OCI-M2 (cell line): ENCODE measurements around the gene POLL.

ENCODE experiments used
- DNase-seq: peaks from one replicate; lab custom pipeline; 2025; ENCODE audit not compliant: unreplicated experiment; lab: John Stamatoyannopoulos, UW

POLL gene

DNA sequence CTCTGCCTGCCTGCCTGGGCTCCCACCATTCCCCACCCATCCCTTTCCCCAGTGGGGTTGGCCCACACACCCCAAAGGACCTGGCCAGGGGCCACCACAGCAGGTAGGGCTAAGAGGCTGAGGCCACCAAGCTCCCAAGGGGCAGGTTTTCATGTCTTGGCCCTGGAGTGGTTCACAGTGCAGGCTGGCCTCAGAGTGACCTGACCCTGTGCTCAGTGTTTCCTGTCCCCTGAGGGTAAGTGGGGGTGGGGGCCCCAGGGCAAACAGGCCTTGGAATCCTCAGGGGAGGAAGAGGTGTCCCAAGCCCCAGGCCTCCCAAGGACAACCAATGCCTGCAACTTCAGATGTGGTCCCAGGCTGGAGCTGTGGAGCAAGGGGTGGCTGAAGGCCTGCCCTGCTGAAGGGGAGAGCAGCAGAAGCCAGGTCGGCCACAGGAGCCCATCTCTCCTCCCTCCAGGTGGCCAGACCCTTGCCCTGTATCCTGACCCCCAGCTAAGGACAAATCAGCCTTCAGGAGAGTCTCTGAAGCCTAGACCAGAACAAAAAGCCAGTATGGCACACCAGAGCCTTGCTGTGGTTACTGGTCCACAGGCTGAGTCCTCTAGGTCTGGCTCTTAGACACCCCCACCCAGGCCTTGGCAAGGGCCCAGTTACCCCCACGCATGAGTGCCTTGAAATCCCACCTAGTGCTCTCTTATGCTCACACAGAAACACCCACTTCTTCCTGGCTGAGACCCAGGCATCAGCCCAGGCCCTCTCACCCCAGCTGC, 27.6 kb downstream of the POLL start:
- no peak for DNase-seq

DNA sequence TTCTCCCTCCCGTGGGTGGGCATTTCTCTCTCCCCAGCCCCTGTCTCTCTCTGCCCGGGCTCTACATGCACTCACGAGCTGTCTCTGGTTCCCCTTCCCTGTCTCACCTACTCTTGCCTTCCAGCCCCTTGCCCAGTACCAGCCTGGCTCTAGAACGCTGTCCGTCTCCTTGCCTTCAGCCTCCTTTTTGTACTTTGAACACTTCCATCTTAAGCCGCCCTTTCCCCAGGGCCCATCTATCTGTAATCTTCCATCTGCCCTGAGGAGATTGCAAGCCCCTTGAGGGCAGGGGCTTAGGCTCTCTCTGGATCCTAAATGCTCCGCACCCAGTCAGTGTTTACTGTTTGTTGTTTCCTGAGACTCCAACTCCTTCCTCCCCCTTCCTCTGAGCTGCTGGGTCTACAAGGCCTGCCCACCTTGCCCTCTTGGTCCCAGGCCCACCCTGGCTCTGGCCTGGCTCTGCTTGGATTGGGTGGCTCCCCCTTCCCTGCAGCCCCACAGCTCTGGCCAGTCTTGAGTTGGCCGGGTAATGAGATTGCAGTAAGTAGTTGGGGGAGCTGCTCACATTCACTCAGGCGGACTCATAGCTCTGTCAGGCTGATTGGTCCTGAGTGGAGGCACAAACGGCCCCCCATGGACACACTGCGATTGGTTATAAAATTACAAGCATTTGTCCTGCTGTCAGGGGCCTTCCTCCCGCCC, 28.3 kb downstream of the POLL start:
- no peak for DNase-seq

DNA sequence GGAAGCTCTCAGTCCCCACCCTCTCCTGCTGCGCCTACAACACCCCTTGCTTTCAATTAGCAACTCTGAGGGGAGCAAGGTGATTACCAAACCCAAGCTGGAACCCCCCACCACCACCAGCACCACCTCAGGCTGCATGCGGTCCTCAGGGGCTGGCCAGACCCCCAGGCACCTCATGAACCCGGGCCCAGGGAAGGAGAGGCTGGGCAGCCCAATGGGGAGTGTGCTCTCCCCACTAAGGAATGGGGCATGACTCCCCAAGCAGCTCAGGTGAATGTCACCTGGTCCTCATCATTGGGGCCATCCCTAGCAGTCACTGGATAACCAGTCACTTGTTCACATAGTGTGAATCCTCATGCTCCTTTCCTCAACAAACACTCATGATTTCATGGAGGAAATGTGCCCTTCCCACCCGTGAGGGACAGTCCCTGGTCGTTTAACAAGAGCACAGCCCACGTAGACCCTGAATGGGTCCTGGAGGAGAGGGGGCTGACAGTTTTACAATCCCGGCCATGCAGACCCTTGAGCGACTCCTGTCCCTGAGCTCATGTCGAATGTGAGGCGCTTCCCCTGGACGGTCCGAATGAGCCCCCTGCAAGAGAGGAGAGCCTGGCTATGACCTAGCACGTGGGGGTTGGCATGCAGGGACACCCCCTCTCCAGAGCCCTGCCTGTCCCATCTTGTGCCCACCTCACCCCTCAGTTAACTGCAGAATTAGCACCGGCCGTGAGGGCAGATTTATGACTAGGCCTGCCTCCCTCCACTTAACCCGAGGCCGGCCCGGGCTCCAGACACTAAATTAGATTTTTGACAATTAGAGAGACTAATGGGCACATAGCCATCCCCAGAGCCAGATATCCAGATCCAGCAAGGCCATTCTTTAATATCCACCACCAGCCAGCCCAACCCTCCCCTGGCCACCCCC, 29.1 kb downstream of the POLL start:
- DNase-seq, result no peak

DNA sequence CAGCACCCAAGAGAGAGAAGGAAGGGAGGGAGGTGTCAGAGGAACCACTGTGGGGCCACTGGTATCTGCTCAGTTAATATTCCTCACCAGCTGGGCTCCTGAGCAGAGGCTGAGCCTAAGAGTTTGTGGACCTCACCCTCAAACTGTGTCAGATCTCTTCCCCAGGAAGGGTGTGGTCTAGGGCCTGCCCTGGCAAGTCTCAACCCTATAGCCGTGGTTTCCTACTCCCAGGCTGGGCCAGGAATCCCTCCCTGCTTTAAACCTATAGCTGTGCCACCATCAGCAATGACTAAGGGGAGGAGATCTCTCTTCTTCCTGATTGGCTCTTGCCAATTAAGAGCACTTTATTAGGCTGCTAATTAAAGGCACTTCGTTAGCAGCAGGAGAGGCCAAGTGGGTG, 29.9 kb downstream of the POLL start:
- no peak for DNase-seq

DNA sequence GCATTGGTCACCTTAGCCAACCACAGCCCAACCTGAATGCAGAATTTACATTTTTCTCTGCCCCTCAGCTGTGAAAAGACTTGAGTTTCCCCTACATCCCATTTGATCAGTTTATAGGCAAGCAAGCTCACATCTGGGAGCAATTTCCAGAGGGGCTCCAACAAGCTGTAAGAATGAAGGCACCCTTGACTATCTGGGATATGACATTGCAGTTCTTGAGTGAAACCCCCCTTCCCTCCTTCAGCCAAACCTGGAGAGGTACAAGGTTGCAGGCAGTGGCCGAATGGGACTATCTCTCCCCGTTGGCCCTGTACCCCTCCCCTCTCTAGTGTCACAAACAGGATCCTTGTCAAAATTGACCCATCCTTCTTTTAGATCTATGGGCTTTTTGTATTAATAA, 30.5 kb downstream of the POLL start:
- no peak for DNase-seq

DNA sequence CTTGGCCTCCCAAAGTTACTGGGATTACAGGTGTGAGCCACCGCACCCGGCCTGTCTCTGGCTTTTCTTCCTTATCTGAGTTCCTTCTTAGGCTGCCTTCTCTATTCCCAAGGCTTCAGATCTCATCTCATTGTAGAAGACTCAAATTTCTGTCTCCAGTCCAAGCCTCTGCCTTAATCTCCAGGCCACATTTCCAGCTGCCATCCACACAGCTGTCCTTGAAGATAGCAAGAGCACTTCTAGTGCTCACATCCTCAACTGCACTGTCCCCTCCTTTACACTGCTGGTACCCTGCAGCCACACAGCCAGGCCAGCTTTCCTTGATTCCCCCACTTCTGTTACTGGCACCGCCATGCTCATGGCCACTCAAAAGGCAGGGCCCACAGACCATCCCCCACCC, 35.6 kb downstream of the POLL start:
- no peak for DNase-seq

DNA sequence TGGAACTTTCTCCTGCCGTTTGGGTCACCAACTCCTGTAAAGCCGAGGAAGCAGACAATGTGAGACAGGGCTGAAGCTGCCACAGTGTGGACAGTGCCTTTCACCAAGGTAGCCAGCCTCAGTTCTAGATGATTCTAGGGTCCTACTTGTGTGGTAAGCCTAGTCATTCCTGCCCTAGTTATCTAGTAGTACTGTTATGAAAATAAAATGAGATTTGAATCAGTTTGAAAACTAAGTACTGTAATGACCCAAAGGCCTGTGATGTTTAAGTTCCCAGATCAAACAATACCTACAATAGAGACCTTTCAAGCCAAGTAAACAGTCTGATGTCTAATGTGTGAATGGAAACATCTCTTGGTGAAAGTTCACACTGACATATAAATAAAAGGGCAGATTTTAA, 37.1 kb downstream of the POLL start:
- DNase-seq, result no peak

DNA sequence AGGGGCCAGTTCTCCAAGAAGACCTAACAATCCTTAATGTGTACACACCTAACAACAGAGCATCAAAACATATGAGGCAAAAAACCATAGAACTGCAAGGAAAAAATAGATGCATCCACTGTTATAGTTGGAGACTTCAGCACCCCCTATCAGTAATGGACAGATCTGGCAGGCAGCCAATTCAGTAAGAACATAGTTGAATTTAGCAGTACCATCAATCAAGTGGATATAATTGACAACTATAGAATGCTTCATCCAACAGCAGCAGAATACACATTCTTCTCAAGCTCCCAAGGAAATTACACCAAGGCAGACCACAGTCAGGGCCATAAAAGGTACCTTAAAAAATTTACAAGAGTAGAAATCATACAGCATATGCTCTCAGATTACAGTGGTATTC, 42.2 kb downstream of the POLL start:
- DNase-seq, result no peak

DNA sequence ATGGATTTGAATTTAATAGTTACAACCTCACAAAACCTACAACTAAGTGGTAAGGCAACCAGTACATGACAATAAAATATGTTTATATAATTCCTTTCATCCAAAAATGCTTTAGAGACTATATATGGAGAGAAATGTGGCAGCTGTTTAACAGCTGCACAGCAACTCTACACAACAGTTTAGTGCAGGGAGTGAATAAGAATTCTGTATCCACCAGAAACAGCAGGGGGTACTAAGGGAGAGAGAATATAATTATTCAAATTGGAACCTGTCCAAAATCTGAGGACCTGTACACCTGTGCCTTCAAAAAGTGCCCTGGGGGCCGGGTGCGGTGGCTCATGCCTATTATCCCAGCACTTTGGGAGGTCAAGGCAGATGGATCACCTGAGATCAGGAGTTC, 49.6 kb downstream of the POLL start:
- no peak for DNase-seq

DNA sequence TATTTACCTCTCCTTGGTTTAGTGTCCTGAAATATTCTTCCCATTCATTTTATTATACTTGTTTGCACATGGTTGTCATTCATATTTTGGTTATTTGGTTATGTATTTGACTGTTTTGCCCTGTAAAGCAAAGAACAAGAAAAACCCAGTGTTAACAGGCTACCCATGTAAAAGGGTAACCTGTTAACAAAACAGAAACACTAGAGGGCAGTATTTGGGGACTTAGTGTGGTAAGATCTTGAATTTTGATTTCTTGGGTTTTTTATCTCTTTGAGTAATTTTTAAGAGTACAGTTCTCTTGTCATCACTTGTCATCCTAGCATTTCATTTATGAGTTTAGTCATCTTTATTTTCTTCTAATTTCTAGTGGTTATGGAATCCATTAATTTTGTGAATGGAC, 51.3 kb downstream of the POLL start:
- no peak for DNase-seq

DNA sequence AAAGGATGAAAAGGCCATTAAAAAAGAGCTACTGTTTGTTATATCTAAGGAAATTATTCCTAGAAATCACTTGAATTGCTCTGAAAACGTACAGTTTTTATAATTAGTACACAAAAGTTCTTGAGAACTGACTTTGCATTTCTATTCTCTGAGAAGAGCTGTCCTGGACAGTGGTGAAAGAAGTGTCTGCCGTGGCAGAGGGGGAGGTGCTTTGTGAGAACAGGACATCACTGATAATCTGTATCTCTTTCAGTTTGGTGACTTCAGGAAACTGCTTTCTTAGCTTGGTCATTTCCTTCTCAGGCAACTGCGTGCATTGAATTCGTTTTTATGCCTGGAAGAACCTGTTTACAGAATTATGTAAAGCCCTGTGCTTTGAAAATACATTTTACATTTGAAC, 52.1 kb downstream of the POLL start:
- DNase-seq, result no peak

DNA sequence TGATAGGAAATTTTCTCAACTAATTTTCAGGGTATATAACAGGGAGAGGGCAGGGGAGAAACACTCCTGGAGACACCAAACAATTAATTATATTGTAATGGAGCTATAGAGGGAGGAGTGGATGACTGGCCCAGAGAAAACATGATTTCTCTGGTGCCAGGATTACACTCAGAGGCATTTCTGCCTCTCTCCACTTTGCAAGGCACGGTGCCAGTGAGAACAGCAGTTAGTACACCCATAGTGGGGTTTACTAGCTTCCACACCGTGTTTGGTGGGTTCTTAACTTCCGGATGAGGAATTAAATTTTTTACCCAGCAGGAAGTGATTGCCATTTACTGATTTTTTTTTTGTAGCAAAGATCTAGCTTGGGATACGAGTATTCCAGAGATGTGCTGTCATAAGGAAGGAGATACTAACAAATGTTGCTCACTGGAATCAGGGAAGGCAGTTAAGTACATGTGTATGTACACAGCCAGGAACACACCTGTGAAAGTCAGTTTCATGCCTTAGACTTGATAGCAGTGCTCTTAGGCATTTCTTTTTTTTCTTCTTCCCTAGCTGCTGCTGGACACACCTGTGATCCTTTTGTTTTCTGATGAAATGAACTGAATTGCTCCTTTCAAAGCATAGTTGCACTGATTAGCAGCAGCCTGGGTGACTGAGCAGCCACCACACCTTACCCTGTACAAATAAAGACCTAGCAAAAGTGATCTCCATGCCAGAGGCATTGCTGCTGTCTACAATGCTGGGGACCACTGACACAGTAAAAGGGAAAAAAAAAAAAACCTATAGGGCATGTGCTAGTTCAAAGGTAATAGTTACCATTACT, 58.1 kb downstream of the POLL start:
- DNase-seq, result no peak

DNA sequence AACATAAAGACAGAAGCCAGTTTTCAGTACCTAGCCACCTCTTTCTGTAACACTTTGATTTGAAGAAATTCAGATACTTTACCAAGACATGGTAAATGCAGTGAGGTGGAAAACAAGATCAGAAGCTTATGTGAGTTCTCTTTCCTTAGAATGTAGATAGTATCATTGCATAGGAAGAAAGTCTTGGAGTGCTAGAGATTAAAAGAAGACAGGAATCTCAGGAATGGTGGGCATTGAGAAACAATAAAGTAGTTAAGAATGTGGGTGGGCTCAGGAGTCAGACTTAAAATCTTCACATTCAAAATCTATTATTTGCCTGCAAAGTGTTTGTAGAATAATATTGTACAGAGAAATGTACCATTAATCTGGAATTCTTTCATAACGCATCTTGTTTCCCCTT, 58.9 kb downstream of the POLL start:
- no peak for DNase-seq
